Right atrium auricular region (tissue), 2 donors: ENCODE results near the gene GLO1. TPM values are rescaled to one million over a fixed set of nuclear protein-coding genes. Genes with fewer than 3 reads are reported as not detected.

Experiments
- DNase-seq: peaks from one replicate; pipeline ENCODE4 v3.0.0-alpha.2; 2019; ENCODE audit warnings: low spot score
- H3K27ac ChIP-seq, 2 donors: fragments of 200-600 bp; sonication (generic); 1 replicate in 1 of 2; 2 replicates in 1 of 2; pipeline ENCODE4 v1.5.1; 2016 to 2019
- H3K27me3 ChIP-seq, 2 donors: fragments of 200-600 bp; sonication (generic); one replicate each; pipeline versions ENCODE4 v1.5.1 to v1.6.0; 2017 to 2019
- H3K36me3 ChIP-seq: fragments of 200-600 bp; sonication (generic); one replicate; pipeline ENCODE4 v1.5.1; 2016
- H3K4me1 ChIP-seq, 2 donors: fragments of 200-600 bp; sonication (generic); one replicate each; pipeline versions ENCODE4 v1.5.1 to v1.6.0; 2017 to 2019
- H3K4me3 ChIP-seq, 2 donors: fragments of 200-600 bp; sonication (generic); 1 replicate in 1 of 2; 2 replicates in 1 of 2; pipeline ENCODE4 v1.5.1; 2017 to 2019; ENCODE audit warnings: mild to moderate bottlenecking in 1 of 2, moderate library complexity in 1 of 2
- H3K9me3 ChIP-seq, 2 donors: fragments of 200-600 bp; sonication (generic); one replicate each; pipeline ENCODE4 v1.5.1; 2019
- total RNA-seq, 2 donors: library from RNA; depleted of rRNA; stranded (reverse); fragments of >200 nt; gene quantifications; one replicate each; pipeline ENCODE4 v1.1.0, GENCODE V29; 2016
- TF ChIP-seq, protein P1 (sequence below), 2 donors: fragments of 200-600 bp; sonication (generic); IDR thresholded peaks; one replicate each; pipeline ENCODE4 v1.5.1; 2019; ENCODE audit warnings: antibody characterized with exemption in 2 of 2

GLO1 gene
- total RNA-seq, 2 donors from 2014 or later: 95.6 to 137 TPM

DNA sequence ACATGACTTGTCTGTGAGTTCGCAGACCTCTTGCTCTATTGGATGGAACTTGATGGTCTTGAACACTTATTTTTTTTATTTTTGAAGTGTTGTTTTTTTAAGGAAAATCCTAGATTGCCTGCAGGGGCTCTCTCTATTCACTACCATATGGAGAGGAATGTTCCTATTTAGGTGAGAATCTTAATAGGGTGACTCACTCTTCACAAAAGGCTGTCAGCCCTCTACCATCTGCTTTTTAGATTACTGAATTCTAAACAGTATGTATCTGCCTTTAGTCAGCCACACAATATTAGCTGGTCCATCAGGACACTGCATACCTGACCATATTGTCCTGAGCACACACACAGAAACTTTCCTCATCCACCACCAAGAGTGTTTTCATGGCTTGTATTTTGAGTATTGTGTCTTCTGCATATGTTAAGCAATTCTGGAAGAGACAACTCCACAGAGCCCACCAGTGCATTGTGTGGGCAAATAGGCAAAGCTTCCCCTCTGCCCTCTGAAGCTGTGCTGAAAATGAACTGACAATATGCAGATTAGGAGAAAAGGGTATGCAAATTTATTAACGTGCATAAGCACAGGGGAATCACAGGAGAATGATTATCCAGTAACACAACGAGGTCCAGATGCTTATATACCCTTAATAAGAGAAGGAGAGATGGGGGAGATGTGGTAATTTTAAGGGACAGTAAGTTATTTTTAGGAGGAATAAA, 56.6 kb downstream of the GLO1 start:
- TF ChIP-seq, protein P1, sequence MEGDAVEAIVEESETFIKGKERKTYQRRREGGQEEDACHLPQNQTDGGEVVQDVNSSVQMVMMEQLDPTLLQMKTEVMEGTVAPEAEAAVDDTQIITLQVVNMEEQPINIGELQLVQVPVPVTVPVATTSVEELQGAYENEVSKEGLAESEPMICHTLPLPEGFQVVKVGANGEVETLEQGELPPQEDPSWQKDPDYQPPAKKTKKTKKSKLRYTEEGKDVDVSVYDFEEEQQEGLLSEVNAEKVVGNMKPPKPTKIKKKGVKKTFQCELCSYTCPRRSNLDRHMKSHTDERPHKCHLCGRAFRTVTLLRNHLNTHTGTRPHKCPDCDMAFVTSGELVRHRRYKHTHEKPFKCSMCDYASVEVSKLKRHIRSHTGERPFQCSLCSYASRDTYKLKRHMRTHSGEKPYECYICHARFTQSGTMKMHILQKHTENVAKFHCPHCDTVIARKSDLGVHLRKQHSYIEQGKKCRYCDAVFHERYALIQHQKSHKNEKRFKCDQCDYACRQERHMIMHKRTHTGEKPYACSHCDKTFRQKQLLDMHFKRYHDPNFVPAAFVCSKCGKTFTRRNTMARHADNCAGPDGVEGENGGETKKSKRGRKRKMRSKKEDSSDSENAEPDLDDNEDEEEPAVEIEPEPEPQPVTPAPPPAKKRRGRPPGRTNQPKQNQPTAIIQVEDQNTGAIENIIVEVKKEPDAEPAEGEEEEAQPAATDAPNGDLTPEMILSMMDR (IDR thresholded peaks at IDR 0.05): no peak
- no peak overlapping the region for H3K4me3 ChIP-seq
- no peak for DNase-seq
- no peaks in the 10 kb centered on the region for H3K36me3 ChIP-seq
- H3K4me1 ChIP-seq: peaks cover 0 to 8% of the 10 kb centered on the region in 2 donors
- H3K9me3 ChIP-seq: no peaks in the 10 kb centered on the region
- H3K27ac ChIP-seq: no peak overlapping the region
- no peaks in the 10 kb centered on the region for H3K27me3 ChIP-seq

DNA sequence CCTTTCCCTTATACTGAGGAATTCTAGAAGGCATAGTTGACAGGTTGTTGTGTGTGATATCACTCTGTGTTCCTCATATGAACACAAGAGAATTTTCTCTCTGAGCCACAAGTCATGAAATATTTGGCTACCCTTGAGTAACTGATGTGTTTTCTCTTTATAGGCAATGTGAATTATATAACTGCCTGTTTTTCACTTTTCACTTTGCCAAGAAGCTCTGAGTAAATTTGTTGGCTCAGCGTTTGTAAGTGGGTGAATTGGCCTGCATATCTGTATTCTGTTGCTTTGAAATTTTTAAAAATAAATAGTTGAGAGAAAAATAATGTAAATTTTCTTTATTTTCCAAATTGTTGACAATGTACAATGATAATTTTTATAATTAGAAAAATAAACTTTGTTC, 58.0 kb downstream of the GLO1 start:
- H3K9me3 ChIP-seq: no peaks in the 10 kb centered on the region
- no peaks in the 10 kb centered on the region for H3K27me3 ChIP-seq
- no peaks in the 10 kb centered on the region for H3K36me3 ChIP-seq
- TF ChIP-seq, protein P1 (IDR thresholded peaks at IDR 0.05): no peak
- H3K4me1 ChIP-seq: peaks cover 0 to 18% of the 10 kb centered on the region in 2 donors
- DNase-seq: no peak
- no peak overlapping the region for H3K4me3 ChIP-seq
- H3K27ac ChIP-seq: no peak overlapping the region

DNA sequence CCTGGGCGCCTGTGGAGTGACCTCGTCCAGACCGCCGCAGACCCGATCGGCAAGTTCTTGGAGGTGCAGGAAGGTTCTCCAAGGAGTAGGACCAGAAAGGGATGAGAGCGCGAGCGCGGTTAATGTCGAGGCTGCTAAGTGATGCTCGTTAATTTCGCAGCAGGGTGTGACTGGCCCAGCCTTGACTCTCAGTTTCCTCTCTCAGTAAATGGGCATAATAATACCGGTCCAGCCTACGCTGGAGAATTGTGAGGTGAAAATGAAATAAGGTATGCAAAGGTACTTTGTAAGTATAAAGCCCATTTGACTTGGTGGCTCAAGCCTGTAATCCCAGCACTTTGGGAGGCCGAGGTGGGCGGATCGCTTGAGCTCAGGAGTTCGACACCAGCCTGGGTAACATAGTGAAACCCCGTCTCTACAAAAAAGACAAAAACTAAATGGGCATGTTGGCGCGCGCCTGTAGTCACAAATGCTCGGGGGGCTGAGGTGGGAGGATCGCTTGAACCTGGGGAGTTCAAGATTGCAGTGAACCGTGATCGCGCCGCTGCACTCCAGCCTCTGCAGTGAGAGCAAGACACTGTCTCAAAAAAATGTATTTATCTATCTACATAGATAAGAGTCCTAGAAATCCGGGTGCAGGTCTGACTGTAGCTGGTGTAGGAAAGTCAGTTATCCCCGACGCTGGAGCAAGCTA, 62.6 kb downstream of the GLO1 start:
- no peak for DNase-seq
- H3K4me3 ChIP-seq: peak overlapping the region; percentile 88 to 94

GRCh38 chr6:38639498-38640215, 63.3 kb downstream of the GLO1 start, which contains the start of gene BTBD9:
TSS of gene BTBD9 (minus strand) at chr6:38639929.
- TF ChIP-seq, protein P1 (IDR thresholded peaks at IDR 0.05): no peak
- DNase-seq: peak; percentile 83
- Histone ChIP-seq H3K9me3 (no peaks in the 10 kb centered on the region), H3K27ac (peak within 1 kb of the TSS; percentile 95 to 98), H3K27me3 (no peaks in the 10 kb centered on the region), H3K4me3 (peak within 1 kb of the TSS; percentile 88 to 94), H3K36me3 (no peaks in the 10 kb centered on the region), H3K4me1 (peaks cover 0 to 29% of the 10 kb centered on the region in 2 donors)

More for the DNA sequence above, 62.6 kb downstream of the GLO1 start:
- no peaks in the 10 kb centered on the region for H3K9me3 ChIP-seq
- H3K27ac ChIP-seq: peak overlapping the region; percentile 95 to 98
- no peaks in the 10 kb centered on the region for H3K27me3 ChIP-seq
- no peaks in the 10 kb centered on the region for H3K36me3 ChIP-seq
- TF ChIP-seq, protein P1 (IDR thresholded peaks at IDR 0.05): no peak
- H3K4me1 ChIP-seq: peaks cover 0 to 28% of the 10 kb centered on the region in 2 donors

GRCh38 chr6:38638941-38639497, 63.9 kb downstream of the GLO1 start:
- H3K36me3 ChIP-seq: no peaks in the 10 kb centered on the region
- H3K4me1 ChIP-seq: peaks cover 0 to 34% of the 10 kb centered on the region in 2 donors
- TF ChIP-seq, protein P1 (IDR thresholded peaks at IDR 0.05): no peak
- peak overlapping the region; percentile 88 to 94 for H3K4me3 ChIP-seq
- no peaks in the 10 kb centered on the region for H3K9me3 ChIP-seq
- H3K27me3 ChIP-seq: no peaks in the 10 kb centered on the region
- peak overlapping the region; percentile 95 to 98 for H3K27ac ChIP-seq
- peak; percentile 63 for DNase-seq
